ENCODE measurements around the gene GNG14. TPM values are rescaled to one million over a fixed set of nuclear protein-coding genes. Genes with fewer than 3 reads are reported as not detected.
"Not testable (repeated sequence)": the region's sequence is repeated elsewhere in the genome, so short reads cannot be mapped to it uniquely, and the experiment has no call there.

The GNG14 gene
- polyA plus RNA-seq, 4 donors, result not detected

DNA sequence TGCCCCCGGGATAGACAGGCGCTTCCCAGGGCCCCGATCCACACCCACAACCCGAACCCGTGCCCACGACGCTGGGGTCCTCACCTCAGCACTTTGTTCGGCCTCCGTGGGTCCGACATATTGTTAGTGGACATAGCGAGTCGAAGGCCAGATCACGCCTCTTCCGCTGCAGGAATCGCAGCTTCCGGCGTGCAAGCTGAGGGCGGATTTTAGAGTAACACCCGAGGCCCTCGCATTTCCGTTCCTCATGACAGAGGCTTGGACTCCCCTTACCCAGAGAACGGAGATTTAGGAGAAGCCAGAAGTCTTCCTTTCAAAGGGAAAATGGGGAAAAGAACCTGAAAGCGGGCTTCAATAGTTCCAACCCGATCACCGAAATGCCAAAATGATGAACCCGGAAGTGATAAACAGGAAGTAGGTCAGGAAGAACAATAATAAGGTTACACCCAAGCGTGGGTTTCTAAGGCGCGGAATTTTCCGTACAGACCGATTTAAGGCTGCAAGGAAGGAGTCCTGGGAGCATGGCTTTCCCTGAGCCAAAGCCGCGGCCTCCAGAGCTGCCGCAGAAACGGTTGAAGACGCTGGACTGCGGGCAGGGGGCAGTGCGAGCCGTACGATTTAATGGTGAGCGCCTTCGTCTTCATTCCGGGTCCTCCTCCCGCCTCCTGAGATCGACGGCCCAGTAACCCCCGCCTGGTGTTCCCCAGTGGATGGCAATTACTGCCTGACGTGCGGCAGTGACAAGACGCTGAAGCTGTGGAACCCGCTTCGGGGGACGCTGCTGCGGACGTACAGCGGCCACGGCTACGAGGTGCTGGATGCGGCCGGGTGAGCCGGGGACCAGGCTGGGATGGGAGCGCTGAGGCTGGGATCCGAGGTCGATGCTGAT is 18.3 kb upstream of the GNG14 start:
- Histone ChIP-seq H3K27ac (ENCODE audit: low read depth in 1 of 3, low read length in 2 of 3) (peak overlapping the region; percentile 74 to 94 (median 93)), H3K4me1 (ENCODE audit: control insufficient read depth in 3 of 3, insufficient read depth in 2 of 3, low read depth in 1 of 3, low read length in 2 of 3) (peaks cover 10 to 22% (median 12%) of the 10 kb centered on the region in 3 donors), H3K4me3 (ENCODE audit: low read depth in 1 of 3, low read length in 3 of 3) (peak overlapping the region; percentile 77 to 88 (median 86)), H3K9me3 (ENCODE audit: control insufficient read depth in 2 of 2, insufficient read depth in 1 of 2, low read depth in 1 of 2, low read length in 1 of 2) (no peaks in the 10 kb centered on the region), H3K36me3 (ENCODE audit: control insufficient read depth in 3 of 3, insufficient read depth in 2 of 3, low read depth in 1 of 3, low read length in 3 of 3) (peaks cover 2 to 60% (median 6%) of the 10 kb centered on the region in 3 donors), H3K27me3 (ENCODE audit: control insufficient read depth in 3 of 3, insufficient read depth in 3 of 3, low read length in 3 of 3) (no peaks in the 10 kb centered on the region)
- WGBS, 3 donors, result 0 to 1% (median 0%) methylated on average over 56 to 64 of the region's 64 CpGs
- DNase-seq (peak; percentile 85 to 91), FAIRE-seq (no peak)

GRCh38 chr19:12670159-12670928 is 17.5 kb upstream of the GNG14 start:
- Histone ChIP-seq H3K27me3 (ENCODE audit: control insufficient read depth in 3 of 3, insufficient read depth in 3 of 3, low read length in 3 of 3) (no peaks in the 10 kb centered on the region), H3K4me3 (ENCODE audit: low read depth in 1 of 3, low read length in 3 of 3) (peak overlapping the region; percentile 77 to 88 (median 86)), H3K36me3 (ENCODE audit: control insufficient read depth in 3 of 3, insufficient read depth in 2 of 3, low read depth in 1 of 3, low read length in 3 of 3) (peaks cover 3 to 60% (median 8%) of the 10 kb centered on the region in 3 donors), H3K27ac (ENCODE audit: low read depth in 1 of 3, low read length in 2 of 3) (peak overlapping the region; percentile 74 to 94 (median 93)), H3K9me3 (ENCODE audit: control insufficient read depth in 2 of 2, insufficient read depth in 1 of 2, low read depth in 1 of 2, low read length in 1 of 2) (no peaks in the 10 kb centered on the region), H3K4me1 (ENCODE audit: control insufficient read depth in 3 of 3, insufficient read depth in 2 of 3, low read depth in 1 of 3, low read length in 2 of 3) (peaks cover 10 to 22% (median 12%) of the 10 kb centered on the region in 3 donors)
- WGBS, 3 donors, result 31 to 37% (median 33%) methylated on average over 23 to 26 of the region's 26 CpGs
- DNase-seq (no peak), FAIRE-seq (no peak)

DNA sequence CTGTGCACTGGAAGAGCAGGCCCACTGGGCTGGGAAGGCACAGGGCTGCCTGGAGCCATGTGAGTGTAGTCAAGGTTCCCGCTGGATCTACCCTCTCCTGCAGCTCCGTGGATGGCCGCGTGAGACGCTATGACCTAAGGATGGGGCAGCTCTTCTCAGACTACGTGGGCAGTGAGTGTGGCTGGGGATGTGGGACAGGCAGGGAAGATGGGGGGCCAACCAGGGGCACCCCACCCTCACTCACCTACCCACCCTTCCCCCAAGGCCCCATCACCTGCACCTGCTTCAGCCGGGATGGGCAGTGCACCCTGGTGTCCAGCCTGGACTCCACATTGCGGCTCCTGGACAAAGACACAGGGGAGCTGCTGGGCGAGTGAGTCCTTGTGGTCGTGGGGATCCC is 15.1 kb upstream of the GNG14 start:
- FAIRE-seq, result no peak
- DNase-seq, result no peak
- H3K27me3 ChIP-seq (ENCODE audit: control insufficient read depth in 3 of 3, insufficient read depth in 3 of 3, low read length in 3 of 3), result no peaks in the 10 kb centered on the region
- peaks cover 3 to 14% (median 5%) of the 10 kb centered on the region in 3 donors for H3K4me1 ChIP-seq (ENCODE audit: control insufficient read depth in 3 of 3, insufficient read depth in 2 of 3, low read depth in 1 of 3, low read length in 2 of 3)
- no peaks in the 10 kb centered on the region for H3K9me3 ChIP-seq (ENCODE audit: control insufficient read depth in 2 of 2, insufficient read depth in 1 of 2, low read depth in 1 of 2, low read length in 1 of 2)
- H3K4me3 ChIP-seq (ENCODE audit: low read depth in 1 of 3, low read length in 3 of 3), result no peak overlapping the region
- H3K27ac ChIP-seq (ENCODE audit: low read depth in 1 of 3, low read length in 2 of 3), result no peak overlapping the region
- peaks cover 8 to 74% (median 9%) of the 10 kb centered on the region in 3 donors for H3K36me3 ChIP-seq (ENCODE audit: control insufficient read depth in 3 of 3, insufficient read depth in 2 of 3, low read depth in 1 of 3, low read length in 3 of 3)
- 82 to 88% (median 82%) methylated on average over 8 to 10 of the region's 10 CpGs for WGBS, 3 donors

DNA sequence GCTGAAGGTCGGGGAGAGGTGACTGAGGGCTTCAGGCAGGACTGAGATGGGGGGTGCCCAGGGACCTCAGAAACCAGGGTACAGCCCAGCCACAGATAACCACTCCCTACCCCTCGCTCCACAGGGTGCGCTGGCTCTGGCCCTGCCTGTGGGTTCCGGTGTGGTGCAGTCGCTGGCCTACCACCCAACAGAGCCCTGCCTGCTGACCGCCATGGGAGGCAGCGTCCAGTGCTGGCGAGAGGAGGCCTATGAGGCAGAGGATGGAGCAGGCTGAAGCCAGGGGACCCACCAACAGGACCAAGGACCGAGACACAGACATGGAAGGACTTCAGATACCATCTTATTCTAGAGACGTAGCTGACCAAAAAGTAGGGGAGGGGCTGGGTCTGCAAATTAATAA is 12.4 kb upstream of the GNG14 start:
- no peak for FAIRE-seq
- H3K4me1 ChIP-seq (ENCODE audit: control insufficient read depth in 3 of 3, insufficient read depth in 2 of 3, low read depth in 1 of 3, low read length in 2 of 3), result peaks cover 0 to 3% (median 0%) of the 10 kb centered on the region in 3 donors
- 95% methylated on average over 10 of the region's 10 CpGs for WGBS, 3 donors

GRCh38 chr19:12675940-12676339 is 11.9 kb upstream of the GNG14 start:
- no peaks in the 10 kb centered on the region for H3K9me3 ChIP-seq (ENCODE audit: control insufficient read depth in 2 of 2, insufficient read depth in 1 of 2, low read depth in 1 of 2, low read length in 1 of 2)
- DNase-seq (no peak), FAIRE-seq (no peak)
- H3K27ac ChIP-seq (ENCODE audit: low read depth in 1 of 3, low read length in 2 of 3), result no peak overlapping the region
- no peaks in the 10 kb centered on the region for H3K4me1 ChIP-seq (ENCODE audit: control insufficient read depth in 3 of 3, insufficient read depth in 2 of 3, low read depth in 1 of 3, low read length in 2 of 3)
- 84 to 89% (median 86%) methylated on average over 15 of the region's 15 CpGs for WGBS, 3 donors
- H3K27me3 ChIP-seq (ENCODE audit: control insufficient read depth in 3 of 3, insufficient read depth in 3 of 3, low read length in 3 of 3), result no peaks in the 10 kb centered on the region
- no peak overlapping the region for H3K4me3 ChIP-seq (ENCODE audit: low read depth in 1 of 3, low read length in 3 of 3)
- peaks cover 12 to 86% (median 13%) of the 10 kb centered on the region in 3 donors for H3K36me3 ChIP-seq (ENCODE audit: control insufficient read depth in 3 of 3, insufficient read depth in 2 of 3, low read depth in 1 of 3, low read length in 3 of 3)

More for the DNA sequence above, 12.4 kb upstream of the GNG14 start:
- DNase-seq, result no peak
- Histone ChIP-seq H3K27me3 (ENCODE audit: control insufficient read depth in 3 of 3, insufficient read depth in 3 of 3, low read length in 3 of 3) (no peaks in the 10 kb centered on the region), H3K27ac (ENCODE audit: low read depth in 1 of 3, low read length in 2 of 3) (no peak overlapping the region), H3K36me3 (ENCODE audit: control insufficient read depth in 3 of 3, insufficient read depth in 2 of 3, low read depth in 1 of 3, low read length in 3 of 3) (peaks cover 12 to 92% (median 13%) of the 10 kb centered on the region in 3 donors), H3K4me3 (ENCODE audit: low read depth in 1 of 3, low read length in 3 of 3) (no peak overlapping the region), H3K9me3 (ENCODE audit: control insufficient read depth in 2 of 2, insufficient read depth in 1 of 2, low read depth in 1 of 2, low read length in 1 of 2) (no peaks in the 10 kb centered on the region)

GRCh38 chr19:12676384-12676792 is 11.4 kb upstream of the GNG14 start:
- Histone ChIP-seq H3K27ac (ENCODE audit: low read depth in 1 of 3, low read length in 2 of 3) (no peak overlapping the region), H3K36me3 (ENCODE audit: control insufficient read depth in 3 of 3, insufficient read depth in 2 of 3, low read depth in 1 of 3, low read length in 3 of 3) (peaks cover 12 to 86% (median 13%) of the 10 kb centered on the region in 3 donors), H3K9me3 (ENCODE audit: control insufficient read depth in 2 of 2, insufficient read depth in 1 of 2, low read depth in 1 of 2, low read length in 1 of 2) (no peaks in the 10 kb centered on the region), H3K4me1 (ENCODE audit: control insufficient read depth in 3 of 3, insufficient read depth in 2 of 3, low read depth in 1 of 3, low read length in 2 of 3) (no peaks in the 10 kb centered on the region), H3K4me3 (ENCODE audit: low read depth in 1 of 3, low read length in 3 of 3) (no peak overlapping the region), H3K27me3 (ENCODE audit: control insufficient read depth in 3 of 3, insufficient read depth in 3 of 3, low read length in 3 of 3) (no peaks in the 10 kb centered on the region)
- no peak for FAIRE-seq
- 16 to 23% (median 20%) methylated on average over 4 of the region's 4 CpGs for WGBS, 3 donors
- DNase-seq, result peak; percentile 83

DNA sequence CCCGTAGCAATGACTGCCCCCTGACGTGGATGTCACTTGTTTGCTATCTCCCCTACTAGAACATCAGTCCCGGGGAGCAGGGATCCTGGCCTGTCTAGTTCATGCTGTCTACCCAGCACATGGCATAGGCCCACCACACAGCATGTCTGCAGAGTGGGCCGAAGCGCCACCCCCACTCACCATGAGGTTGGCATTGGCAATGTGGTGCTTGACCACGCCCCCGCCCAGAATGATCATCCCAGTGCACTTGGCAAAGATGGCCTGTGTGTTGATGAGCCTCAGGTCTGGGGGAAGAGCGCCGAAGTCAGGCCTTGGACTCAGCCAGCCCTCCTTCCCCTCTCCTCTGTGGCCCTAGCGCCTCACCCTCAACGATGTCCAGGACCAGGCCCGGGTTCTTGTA is 10.9 kb upstream of the GNG14 start:
- FAIRE-seq, result no peak
- Histone ChIP-seq H3K27ac (ENCODE audit: low read depth in 1 of 3, low read length in 2 of 3) (no peak overlapping the region), H3K9me3 (ENCODE audit: control insufficient read depth in 2 of 2, insufficient read depth in 1 of 2, low read depth in 1 of 2, low read length in 1 of 2) (no peaks in the 10 kb centered on the region), H3K4me1 (ENCODE audit: control insufficient read depth in 3 of 3, insufficient read depth in 2 of 3, low read depth in 1 of 3, low read length in 2 of 3) (no peaks in the 10 kb centered on the region), H3K36me3 (ENCODE audit: control insufficient read depth in 3 of 3, insufficient read depth in 2 of 3, low read depth in 1 of 3, low read length in 3 of 3) (peaks cover 9 to 83% (median 13%) of the 10 kb centered on the region in 3 donors), H3K27me3 (ENCODE audit: control insufficient read depth in 3 of 3, insufficient read depth in 3 of 3, low read length in 3 of 3) (no peaks in the 10 kb centered on the region), H3K4me3 (ENCODE audit: low read depth in 1 of 3, low read length in 3 of 3) (no peak overlapping the region)
- no peak for DNase-seq
- 93 to 95% (median 94%) methylated on average over 12 of the region's 12 CpGs for WGBS, 3 donors

GRCh38 chr19:12678039-12678438 is 9.8 kb upstream of the GNG14 start:
- H3K27me3 ChIP-seq (ENCODE audit: control insufficient read depth in 3 of 3, insufficient read depth in 3 of 3, low read length in 3 of 3); H3K4me1 ChIP-seq (ENCODE audit: control insufficient read depth in 3 of 3, insufficient read depth in 2 of 3, low read depth in 1 of 3, low read length in 2 of 3); H3K9me3 ChIP-seq (ENCODE audit: control insufficient read depth in 2 of 2, insufficient read depth in 1 of 2, low read depth in 1 of 2, low read length in 1 of 2); FAIRE-seq; H3K4me3 ChIP-seq (ENCODE audit: low read depth in 1 of 3, low read length in 3 of 3): not testable (repeated sequence)
- peak overlapping the region in 1 of 3 donors; percentile 28 for H3K27ac ChIP-seq (ENCODE audit: low read depth in 1 of 3, low read length in 2 of 3)
- peaks cover 9 to 72% (median 13%) of the 10 kb centered on the region in 3 donors for H3K36me3 ChIP-seq (ENCODE audit: control insufficient read depth in 3 of 3, insufficient read depth in 2 of 3, low read depth in 1 of 3, low read length in 3 of 3)
- DNase-seq, result peak; percentile 47 to 63
- WGBS, 3 donors, result 60 to 88% (median 66%) methylated on average over 5 of the region's 5 CpGs

Data from small intestine (tissue), 7 donors.